ENCODE measurements around the gene IMPA2.
"Not testable (repeated sequence)": the region's sequence is repeated elsewhere in the genome, so short reads cannot be mapped to it uniquely, and the experiment has no call there.

IMPA2 gene

DNA sequence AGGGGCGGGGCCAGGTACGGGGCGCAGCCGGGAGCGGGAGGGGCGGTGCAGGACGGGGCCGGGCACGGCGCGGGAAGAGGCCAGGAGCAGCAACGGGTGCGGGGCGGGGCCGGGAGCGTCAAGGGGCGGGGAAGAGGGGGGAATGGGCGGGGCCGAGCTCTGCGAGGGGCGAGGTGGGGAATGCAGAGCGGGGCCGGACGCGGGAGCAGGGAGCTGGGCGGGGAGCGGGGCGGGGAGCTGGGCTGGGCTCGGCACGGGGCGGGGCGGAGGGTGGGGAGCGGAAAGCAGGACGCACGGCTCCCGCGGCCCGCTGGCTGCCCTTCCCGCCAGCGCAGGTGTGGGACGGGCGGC is at the start of gene IMPA2:
IMPA2 (plus strand) TSS at position 316 of the 351 bp plus-strand sequence. CDS start 163 bp downstream, outside the sequence.
- DNase-seq = no peak

DNA sequence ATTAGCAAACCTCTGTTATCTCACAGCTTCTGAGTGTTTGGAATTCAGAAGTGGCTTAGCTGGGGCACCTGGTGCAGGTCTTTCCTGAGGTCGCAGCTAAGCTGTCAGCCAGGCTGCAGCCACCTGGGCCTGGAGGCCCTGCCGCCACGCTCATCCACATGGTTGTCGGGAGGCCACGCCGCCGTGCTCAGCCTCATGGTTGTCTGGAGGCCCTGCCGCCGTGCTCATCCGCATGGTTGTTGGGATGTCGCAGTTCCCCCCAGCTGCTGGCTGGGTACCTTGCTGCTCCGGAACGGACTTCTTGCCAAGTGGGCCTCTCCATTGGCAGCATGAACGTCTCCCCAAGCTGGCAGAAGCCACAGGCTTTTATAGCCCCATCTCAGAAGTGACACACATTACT is 48.9 kb upstream of the IMPA2 start:
- no peak for DNase-seq

DNA sequence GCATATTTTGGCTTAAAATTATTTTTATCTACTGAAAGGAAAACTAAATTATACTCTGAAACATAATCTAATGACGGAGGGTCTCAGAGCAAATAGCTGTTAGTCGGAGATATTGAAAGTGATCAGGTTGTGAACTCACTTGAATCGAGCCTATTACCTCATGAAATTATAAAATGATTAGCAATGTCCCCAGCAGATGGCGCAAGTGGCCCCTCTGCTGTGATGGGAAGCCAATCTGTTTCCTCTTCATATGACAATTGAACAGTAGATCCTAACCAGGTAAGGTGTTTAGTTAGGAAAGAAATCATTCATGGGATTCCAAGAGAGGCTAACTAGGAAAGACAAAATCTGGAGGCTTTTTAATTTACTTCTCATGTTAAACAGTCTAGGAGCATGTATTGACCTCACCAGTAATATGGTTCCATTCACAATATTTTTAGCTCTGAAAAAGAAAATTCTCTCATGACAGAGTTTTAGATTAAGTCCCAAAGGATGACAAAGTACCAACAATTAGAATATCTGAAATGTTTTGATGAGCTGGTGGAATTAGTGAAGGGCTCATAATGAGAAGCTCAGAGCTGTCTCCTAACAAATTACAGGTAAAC is 43.3 kb upstream of the IMPA2 start:
- DNase-seq = peak; percentile 81

DNA sequence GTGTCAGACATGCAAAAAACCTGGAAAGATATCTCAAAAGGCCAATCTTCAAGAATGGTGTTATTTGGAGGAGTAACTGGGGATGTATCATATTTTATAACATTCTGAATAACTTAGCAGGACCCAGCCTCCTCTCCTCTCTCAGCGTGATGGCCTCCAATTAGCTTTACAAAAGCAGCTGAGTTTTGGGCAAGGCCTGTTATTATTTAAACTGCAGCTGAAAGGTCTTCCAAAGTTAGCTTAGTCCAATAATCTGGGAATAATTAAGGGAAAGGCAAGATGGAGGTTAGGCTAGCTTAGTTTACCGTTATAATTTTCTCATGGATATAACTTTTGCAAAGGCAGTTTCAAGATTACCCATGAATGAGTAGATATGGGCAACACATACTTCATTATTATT is 40.4 kb upstream of the IMPA2 start:
- no peak for DNase-seq

DNA sequence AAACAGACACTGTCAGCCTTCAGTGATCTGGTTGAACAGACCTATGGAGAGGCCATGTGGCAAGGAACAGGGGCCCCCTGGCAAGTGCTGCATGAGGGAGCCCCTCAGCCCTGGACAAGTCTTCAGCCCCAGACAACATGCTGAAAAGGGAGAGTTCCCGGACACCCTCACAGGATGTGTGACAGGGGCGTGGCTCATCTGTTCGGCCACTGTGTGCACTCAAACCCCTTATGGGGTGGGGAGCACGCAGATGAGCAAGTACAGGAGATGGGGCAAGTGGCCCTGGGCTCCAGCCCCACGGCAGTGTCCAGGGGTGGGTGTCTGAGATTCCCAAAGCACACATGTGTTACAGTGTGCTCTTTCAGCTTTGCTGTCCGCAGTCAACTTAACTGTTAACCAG is 37.8 kb upstream of the IMPA2 start:
- DNase-seq = no peak

DNA sequence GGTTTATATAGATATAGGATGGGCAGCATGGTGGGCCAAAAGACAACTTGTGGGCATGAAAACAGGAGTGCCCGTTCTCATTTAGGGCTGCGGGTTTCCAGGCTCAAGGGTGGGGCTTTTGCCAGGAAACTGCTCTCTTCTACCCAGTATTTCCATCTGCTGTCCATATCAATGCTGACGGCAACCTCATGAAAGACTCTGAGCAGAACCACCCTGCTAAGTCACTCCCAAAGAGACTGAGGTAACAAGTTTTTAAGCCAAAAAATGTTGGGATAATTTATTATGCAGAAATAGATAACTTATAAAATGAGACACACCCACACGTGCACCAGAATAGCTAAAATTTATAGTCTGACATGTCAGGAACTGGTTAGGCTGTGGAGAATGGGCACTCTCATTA is 37.1 kb upstream of the IMPA2 start:
- no peak for DNase-seq

DNA sequence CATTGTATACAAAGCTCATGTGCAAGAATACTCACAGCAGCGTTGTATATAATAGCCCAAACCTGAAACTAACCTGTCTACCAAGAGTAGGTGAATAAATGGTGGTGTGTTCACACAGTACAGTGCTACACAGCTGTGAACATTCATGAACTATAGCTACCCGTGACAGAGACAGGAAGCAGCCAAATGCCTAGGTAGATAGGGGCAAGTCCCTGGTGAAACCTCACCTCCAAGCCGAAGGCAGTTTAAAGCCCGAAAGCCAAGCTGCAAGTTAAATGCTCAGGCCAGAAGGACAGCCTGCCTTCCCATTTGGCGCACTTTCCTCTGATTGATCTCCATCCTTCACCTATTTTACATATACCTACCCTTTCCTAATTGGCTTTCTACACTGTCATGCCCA is 36.5 kb upstream of the IMPA2 start:
- DNase-seq = no peak

DNA sequence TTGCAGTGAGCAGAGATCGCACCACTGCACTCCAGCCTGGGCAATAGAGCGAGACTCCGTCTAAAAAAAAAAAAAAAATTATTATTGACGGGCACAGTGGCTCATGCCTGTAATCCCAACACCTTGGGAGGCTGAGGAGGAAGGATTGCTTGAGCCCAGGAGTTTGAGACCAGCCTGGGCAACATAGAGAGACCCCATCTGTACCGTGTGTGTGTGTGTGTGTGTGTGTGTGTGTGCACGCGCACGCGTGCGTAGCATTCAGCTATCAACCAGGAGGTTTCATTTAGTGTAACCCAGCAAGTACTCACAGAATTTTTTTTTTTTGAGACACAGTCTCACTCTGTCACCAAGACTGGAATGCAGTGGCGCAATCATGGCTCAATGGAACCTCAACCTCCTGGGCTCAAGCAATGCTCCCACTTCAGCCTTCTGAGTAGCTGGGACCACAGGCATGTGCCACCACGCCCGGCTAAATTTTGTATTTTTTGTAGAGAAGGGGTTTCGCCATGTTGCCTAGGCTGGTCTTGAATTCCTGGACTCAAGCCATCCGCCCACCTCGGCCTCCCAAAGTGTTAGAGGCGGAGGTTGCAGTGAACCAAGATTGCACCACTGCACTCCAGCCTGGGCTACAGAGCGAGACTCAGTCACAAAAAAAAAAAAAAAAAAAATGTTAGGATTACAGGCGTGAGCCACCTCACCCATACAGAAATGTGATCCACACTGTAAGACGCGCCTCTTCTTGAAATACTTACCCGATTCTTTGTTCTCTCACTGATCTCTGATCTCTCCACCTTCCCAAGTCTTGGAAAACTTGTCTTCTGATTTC is 35.3 kb upstream of the IMPA2 start:
- DNase-seq = not testable (repeated sequence)

DNA sequence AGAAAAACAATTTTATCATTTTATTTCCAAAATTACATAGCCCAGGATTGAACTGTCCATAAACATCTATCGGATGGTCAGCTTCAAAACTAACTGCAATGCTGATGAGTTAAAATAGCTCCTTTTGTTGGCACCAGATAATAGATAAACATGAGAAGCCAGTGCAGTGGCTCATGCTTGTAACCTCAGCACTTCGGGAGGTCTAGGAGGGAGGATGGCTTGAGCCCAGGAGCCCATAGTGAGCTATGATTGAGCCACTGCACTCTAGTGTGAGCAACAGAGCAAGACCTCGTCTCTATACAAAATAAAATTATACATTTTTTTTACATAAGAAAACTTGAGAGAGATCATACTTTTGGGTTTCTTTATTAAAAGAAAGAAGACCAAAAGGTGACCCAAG is 34.6 kb upstream of the IMPA2 start:
- DNase-seq = no peak

DNA sequence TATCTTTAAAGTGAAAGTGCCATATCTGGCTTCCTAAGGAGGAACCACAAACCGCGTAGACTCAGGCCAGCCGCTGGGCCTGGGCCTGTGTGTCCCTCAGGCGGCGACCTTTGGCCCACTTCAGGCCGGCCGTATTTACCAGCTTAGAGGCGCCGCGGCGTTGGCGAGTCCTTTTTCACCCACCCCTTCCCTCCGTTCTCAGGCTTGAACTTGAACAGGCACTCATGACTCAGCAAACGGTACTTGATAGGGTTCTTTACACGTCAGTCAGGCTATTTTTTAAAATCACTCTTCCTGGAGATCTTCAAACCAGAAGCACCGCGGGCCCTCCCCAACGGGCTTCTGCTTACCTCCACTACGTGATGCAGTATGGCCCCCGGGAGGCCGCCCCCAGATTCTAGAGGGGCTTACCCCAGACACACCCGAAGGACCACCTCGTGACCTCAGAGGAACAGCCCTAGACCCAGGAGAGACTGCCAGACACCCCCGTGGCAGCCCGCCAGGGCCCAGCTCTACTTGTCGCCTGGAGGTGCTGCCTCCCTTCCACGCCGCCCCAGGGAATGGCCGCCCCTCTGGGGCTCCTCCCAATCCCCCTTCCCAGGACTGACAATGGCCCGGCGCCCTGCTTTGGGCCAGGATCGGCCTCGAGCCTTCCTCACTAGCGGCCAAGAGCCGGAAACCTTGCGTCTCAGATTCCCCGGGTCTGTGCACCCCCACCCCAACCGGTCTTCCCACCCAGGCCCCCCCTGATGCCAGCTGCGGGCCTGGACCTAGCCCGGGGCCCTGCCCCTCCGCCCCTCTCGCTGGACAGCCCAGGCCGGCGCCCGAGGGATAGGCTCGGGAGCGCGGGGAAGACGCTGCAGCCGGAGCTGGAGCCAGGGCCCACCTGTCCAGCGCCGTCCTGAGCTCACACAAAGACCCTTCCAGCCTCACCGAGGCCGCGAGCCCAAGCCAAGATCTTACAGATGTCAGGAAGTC is 33.8 kb upstream of the IMPA2 start:
- DNase-seq = no peak

DNA sequence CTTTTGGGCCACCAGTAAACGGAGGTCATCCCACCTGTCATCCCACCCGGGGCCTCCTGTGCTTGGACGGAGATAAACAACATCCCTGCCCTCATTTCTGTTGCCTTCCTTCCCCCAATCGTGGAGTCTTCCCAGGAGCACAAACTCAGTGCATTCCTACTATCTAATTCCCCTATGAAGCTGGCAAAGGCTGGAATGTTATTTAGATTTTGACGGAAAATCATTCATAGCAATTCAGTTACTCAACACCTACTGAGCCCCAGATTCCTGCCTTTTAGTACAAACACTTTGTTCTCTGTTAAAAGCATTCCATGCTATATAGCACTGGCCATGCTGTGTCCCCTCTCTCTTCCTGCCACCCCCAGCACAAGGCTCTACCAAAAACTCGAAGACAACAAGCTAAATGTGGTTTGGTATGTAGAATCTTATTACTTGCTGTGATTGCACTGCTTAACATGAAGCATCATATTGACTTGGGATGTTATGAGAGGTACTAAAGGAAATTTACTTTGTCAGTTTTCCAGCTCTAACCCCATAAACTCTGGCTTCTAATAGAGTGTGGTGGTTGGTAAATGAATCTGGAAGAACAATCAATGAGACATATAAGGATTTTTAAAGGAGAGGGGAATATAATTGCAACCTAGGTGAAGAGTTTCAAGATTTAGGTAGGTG is 32.3 kb upstream of the IMPA2 start:
- no peak for DNase-seq

DNA sequence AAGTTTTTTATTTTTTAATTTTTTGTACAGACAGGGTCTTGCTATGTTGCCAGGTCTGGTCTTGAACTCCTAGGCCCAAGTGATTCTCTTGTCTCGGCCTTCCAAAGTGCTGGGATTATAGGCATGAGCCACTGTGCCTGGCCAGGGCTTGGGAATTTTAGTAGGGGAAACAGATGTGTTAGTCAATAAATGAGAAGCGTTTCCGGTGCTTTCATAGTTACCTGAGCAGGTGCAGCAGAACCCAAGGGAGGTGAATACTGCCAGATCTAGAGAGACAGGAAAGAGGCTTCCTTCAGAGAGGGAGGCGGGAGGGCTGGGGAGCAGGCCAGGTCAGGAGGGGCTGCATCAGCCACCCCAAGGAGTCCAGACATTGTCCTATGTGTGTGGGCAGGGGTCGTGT is 30.5 kb upstream of the IMPA2 start:
- DNase-seq = no peak

DNA sequence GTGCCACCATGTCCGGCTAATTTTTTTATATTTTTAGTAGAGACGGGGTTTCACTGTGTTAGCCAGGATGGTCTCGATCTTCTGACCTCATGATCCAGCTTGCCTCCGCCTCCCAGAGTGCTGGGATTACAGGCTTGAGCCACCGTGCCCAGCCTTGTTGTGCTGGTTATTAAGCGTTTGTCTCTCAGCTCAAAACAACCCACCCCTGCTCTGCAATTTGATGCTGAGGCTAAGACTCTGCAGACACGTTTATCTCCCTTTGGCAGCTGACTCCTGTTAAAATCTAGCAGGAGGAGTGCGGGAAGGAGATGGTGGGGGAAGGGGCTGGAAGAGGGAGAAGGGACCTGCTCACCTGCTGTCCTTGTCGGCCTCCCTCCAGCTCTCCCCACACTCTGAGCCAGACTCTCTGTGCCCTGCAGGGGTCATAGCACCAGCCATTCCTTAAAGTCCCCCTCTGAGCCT is 29.9 kb upstream of the IMPA2 start:
- DNase-seq = peak; percentile 31

DNA sequence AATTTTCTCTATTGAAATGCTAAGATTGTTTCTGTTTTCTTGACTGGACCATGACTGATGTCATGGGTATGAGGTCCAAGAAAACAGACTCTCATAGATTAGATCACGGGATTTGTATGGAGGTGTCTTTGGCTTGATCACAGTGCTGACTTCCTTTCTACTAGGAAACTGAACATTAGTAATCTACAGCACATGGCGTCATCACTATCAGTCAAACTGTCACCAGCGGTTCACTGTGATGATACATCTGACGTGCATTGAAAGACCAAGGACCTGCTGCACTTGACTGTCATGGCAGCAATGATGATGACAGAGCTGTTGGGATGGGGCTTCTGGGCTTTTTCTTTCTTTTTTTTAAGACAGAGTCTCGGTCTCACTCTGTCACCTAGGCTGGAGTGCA is 28.2 kb upstream of the IMPA2 start:
- no peak for DNase-seq

DNA sequence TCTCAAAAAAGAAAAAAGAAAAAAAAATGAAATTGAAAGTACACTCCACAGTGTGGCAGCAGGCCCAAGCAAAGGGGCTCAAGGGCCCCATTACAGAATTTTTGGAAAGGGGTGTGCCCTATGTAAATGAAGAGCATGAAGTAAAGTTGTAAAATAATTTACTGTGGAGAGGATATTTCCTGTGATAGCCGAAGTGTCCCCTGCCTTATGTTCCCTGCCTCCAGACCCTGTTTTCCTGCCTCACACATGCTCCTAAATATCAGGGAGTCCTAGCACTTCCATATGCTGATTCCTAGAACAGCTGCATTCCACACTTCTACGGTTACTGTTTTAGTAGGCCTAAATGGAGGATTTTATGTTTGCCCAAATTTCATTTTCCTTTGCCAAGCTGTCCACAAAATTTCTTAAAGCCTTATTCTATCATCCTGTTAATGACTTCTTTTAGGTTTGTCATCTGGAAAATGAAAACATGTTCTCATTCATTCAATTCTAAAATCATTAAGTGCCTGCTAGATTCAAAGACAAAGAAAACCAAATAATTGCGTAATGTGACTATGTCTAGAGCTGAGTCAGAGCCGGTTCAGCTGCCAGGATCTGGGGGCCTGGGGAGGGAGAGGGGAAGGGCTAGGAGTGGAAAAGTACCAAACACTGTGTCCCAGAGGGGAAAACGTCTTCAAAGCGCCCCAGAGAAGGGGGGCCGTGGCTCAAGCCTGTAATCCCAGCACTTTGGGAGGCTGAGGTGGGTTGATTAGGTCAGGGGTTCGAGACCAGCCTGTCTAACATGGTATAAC is 25.9 kb upstream of the IMPA2 start:
- no peak for DNase-seq

DNA sequence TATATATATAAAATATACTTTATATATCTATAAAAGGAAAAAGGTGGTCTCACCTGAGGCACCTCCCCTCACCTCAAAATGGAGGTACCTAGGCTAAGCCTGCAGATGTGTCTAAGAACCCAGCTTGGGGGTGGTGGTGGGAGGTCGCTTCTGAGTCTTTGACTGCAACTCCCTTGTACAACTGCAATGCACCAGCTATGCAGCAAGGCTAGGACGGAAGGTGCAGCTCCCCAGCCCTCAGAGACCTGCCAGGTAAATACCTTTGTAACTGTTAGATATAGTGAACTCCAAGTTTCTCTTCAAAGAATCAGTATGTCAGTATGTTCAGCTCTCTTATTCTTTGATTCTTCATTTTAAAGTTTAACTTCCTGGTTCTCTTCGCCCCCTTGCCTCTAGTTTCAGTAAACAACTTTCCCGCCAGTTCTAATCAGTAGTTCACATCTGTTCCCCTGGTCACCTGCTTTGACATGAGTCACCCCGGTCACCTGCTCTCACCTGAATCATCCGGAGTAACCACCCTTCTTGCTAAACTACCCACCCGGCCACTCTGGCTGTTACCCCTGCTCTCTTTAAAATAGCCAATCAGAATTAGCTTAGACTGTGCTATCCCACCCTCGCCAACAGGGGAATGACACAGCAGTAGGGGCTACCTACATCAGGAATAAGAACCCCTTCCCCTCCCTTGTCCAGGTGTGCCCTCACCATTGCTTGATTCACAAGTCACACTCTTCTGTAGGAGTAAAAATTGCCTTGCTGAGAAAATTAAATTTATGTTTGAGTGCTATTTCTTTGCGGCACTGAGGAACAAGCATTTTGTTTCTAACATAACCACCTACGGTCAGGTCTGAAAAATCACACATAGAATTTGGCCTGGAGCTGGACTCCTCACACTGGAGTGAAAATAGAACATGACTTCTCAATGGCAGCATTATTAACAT is 24.7 kb upstream of the IMPA2 start:
- DNase-seq = no peak

DNA sequence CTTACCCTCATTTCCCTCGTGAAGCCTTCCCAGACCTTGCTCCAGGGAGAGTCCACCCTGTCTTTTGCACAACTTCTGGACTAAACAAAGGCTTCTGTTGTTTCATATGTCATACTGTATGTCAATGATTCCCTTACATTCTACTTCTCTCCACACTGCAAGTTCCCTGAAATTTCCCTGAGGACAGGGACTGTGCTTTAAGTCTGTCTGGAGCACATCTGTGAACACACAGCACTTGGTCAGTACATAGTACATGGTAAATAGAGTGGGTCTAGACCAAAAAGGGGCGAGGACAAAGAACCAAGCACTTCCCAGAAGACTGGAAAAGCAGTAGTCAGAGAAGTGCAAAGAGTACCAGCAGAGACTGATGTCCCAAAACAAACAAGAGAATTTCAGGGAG is 23.7 kb upstream of the IMPA2 start:
- DNase-seq = no peak

DNA sequence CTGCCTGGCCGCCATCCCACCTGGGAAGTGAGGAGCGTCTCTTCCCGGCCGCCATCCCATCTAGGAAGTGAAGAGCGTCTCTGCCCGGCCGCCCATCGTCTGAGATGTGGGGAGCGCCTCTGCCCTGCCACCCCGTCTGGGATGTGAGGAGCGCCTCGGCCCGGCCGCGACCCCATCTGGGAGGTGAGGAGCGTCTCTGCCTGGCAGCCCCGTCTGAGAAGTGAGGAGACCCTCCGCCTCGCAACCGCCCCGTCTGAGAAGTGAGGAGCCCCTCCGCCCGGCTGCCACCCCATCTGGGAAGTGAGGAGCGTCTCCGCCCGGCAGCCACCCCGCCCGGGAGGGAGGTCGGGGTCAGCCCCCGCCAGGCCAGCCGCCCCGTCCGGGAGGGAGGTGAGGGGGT is 21.7 kb upstream of the IMPA2 start:
- not testable (repeated sequence) for DNase-seq

DNA sequence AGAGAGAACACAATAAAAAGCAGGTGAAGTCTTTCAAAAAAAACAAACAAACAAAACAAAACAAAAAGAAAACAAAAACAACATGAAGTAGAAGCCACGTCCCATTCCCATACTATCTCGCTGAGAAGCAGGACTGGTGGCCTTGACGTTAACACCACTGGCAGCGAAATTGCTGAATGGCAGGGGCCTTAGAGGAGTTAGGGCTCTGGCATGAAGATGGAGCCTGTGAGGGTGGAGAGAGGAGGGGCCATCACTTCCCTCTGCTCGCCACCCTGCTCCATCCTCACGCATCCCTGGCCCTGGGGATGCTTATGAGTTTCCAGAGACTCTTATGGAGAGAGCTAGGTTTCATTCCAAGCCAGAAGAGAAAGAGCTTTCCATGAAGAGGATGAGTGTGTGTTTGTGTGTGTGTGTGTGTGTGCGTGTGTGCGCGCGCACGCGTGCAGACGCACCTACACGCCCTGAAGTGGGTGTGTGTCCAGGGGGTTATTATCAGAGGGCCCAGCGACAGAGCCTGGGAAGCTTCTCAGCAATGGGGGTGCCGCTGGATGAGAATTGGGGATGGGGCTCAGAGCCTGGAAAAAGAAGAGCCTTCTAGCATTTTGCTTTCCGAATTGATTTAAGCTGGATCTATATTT is 20.4 kb upstream of the IMPA2 start:
- DNase-seq = peak; percentile 18

DNA sequence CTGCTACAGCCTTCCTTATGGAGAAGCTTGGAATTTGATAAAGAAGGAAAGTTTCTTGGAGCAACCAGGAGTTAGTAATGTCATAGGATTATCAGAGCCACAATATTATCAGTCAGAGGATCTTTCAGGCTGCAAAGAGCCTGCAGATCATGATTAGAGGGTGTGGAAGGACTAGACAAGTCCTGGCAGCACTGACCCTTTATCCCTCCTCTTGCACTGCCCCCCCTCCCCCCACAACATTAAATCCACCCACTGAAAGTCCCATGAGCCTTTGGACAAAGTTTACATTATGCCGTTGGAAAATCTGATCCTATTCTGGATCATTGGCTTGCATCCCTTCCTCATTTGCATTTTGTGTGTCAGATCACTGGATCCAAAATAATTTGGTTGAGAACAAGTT is 18.7 kb upstream of the IMPA2 start:
- DNase-seq = peak; percentile 57
